Activated CD8-positive, alpha-beta T cell treated with anti-CD3 and anti-CD28 coated beads, Interleukin-2, amount 10 ng/mL, durations not matched to agents 7 days and 5 days (primary cell): ENCODE measurements around the gene ZNF333. TPM values are rescaled to one million over a fixed set of nuclear protein-coding genes. Genes with fewer than 3 reads are reported as not detected.

Experiments
- ATAC-seq: fragments of 150-1000 bp; cut with Tn5 transposase; one replicate; pipeline ENCODE4 v1.10.0; 2021; ENCODE audit warnings: moderate library complexity
- CTCF ChIA-PET: fragments of 350-600 bp; sonication (Branson Sonifier 250); formaldehyde crosslinking; loops from one replicate; lab custom pipeline; 2021; ENCODE audit warnings: antibody characterized with exemption; lab: Charles Lee
- POLR2A ChIA-PET: fragments of 350-600 bp; sonication (Branson Sonifier 250); formaldehyde crosslinking; loops from one replicate; lab custom pipeline; 2021; ENCODE audit warnings: antibody characterized with exemption; lab: Charles Lee
- DNase-seq: peaks from one replicate; pipeline ENCODE4 v3.0.0-alpha.2; 2020
- H3K27ac Mint-ChIP-seq: one replicate; pipeline ENCODE4 v1.8.0; 2021; ENCODE audit warnings: mild to moderate bottlenecking, mixed read lengths
- H3K27me3 Mint-ChIP-seq: one replicate; pipeline ENCODE4 v1.8.0; 2021; ENCODE audit warnings: low read depth, mixed read lengths
- H3K36me3 Mint-ChIP-seq: one replicate; pipeline ENCODE4 v1.8.0; 2021; ENCODE audit warnings: low read depth, mixed read lengths
- H3K4me1 Mint-ChIP-seq: one replicate; pipeline ENCODE4 v1.8.0; 2021; ENCODE audit warnings: low read depth, mixed read lengths
- H3K4me3 Mint-ChIP-seq: one replicate; pipeline ENCODE4 v1.8.0; 2021; ENCODE audit warnings: mild to moderate bottlenecking, mixed read lengths
- H3K9me3 Mint-ChIP-seq: one replicate; pipeline ENCODE4 v1.8.0; 2022; ENCODE audit warnings: mixed read lengths; ENCODE audit not compliant: insufficient read depth
- total RNA-seq, 2 experiments: library from RNA; stranded (reverse); gene quantifications; one replicate each; pipeline ENCODE4 v1.2.3, GENCODE V29; 2021

Gene ZNF333
- total RNA-seq, 2 experiments from 2014 or later: 7.3 TPM

DNA sequence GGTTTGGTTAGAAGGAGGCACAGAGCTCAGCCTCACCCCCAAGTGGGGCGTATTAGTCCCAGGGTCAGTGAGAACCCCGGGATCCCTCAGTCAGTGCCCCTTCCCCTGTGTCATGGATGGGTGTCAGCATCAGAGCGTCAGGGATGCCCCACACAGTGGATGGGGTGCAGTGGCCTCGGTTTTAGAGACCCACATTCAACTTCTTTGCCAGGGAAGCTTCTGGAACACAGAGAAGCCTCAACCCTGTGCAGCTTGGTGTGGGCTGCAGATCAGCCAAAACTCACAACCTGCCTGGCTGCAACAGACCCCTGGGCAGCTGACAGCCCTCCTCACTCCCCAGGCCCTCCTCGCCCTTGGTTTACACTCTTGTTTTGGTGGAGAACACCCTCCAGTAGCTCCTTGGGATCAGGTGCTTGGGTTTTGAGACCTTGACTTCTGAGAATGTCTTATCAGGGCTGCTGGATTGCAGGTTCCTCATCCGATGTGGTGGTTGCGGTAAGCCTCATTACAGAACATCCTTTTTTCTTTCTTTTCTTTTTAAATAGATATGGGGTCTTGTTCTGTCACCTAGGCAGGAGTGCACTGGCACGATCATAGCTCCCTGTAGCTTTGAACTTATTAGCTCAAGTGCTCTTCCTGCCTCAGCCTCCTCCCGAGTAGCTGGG lies 11.0 kb downstream of the ZNF333 start:
- Mint-ChIP-seq H3K27me3 (no peaks in the 10 kb centered on the region), H3K4me3 (no peak overlapping the region), H3K36me3 (peaks cover 47% of the 10 kb centered on the region), H3K9me3 (no peaks in the 10 kb centered on the region), H3K4me1 (no peaks in the 10 kb centered on the region), H3K27ac (no peak overlapping the region)
- ChIA-PET CTCF (interaction anchor here (1.4 to 1.6 kb wide), 3 partner anchors 10 to 126 kb away, joined by 3 to 5 read pairs (median 5); partner anchors contain the start of gene ZNF333), POLR2A (no interaction called here)
- ATAC-seq: no peak
- no peak for DNase-seq

DNA sequence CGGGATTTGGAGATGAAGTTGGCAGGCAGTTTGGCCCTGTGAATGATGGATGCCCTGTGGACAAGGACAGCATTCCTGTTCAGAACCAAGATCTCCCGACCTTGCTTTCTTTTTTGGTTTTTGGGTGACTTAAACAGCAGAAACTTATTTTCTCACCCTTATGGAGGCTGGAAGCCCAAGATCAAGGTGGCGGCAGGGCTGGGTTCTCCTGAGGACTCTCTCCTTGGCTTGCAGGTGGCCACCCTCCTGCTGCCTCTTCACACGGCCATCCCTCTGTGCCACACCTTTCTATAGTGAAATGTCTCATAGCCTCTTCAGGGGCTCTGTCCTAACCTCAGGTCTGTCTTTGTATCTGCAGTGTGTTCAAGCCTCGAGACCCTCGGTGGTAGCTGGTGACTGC lies 14.0 kb downstream of the ZNF333 start:
- H3K4me1 Mint-ChIP-seq: no peaks in the 10 kb centered on the region
- ChIA-PET POLR2A (no interaction called here), CTCF (no interaction called here)
- no peak for DNase-seq
- H3K9me3 Mint-ChIP-seq: no peaks in the 10 kb centered on the region
- H3K27ac Mint-ChIP-seq: no peak overlapping the region
- H3K4me3 Mint-ChIP-seq: no peak overlapping the region
- H3K27me3 Mint-ChIP-seq: no peaks in the 10 kb centered on the region
- H3K36me3 Mint-ChIP-seq: peaks cover 52% of the 10 kb centered on the region
- no peak for ATAC-seq

DNA sequence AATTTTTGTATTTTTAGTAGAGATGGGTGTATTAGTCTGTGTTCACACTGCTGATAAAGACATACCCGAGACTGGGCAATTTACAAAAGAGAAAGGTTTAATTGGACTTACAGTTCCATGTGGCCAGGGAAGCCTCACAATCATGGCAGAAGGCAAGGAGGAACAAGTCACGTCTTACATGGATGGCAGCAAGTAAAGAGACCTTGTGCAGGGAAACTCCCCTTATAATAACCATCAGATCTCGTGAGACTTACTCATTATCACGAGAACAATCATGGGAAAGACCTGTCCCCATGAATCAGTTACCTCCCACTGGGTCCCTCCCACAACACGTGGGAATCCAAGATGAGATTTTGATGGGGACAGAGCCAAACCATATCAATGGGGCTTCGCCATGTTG lies 14.6 kb downstream of the ZNF333 start:
- H3K4me1 Mint-ChIP-seq: no peaks in the 10 kb centered on the region
- no peak for ATAC-seq
- H3K9me3 Mint-ChIP-seq: peaks cover 2% of the 10 kb centered on the region
- no peaks in the 10 kb centered on the region for H3K27me3 Mint-ChIP-seq
- DNase-seq: no peak
- H3K27ac Mint-ChIP-seq: no peak overlapping the region
- ChIA-PET POLR2A (no interaction called here), CTCF (no interaction called here)
- peaks cover 54% of the 10 kb centered on the region for H3K36me3 Mint-ChIP-seq
- no peak overlapping the region for H3K4me3 Mint-ChIP-seq

GRCh38 chr19:14715841-14716240 lies 26.0 kb downstream of the ZNF333 start:
- H3K4me1 Mint-ChIP-seq: no peaks in the 10 kb centered on the region
- DNase-seq: no peak
- H3K27ac Mint-ChIP-seq: no peak overlapping the region
- H3K4me3 Mint-ChIP-seq: no peak overlapping the region
- no peaks in the 10 kb centered on the region for H3K27me3 Mint-ChIP-seq
- peaks cover 69% of the 10 kb centered on the region for H3K36me3 Mint-ChIP-seq
- ATAC-seq: no peak
- CTCF ChIA-PET: no interaction called here
- peaks cover 29% of the 10 kb centered on the region for H3K9me3 Mint-ChIP-seq
- POLR2A ChIA-PET: no interaction called here

- ChIA-PET CTCF (no interaction called here), POLR2A (no interaction called here)
- H3K27ac Mint-ChIP-seq: no peak overlapping the region
- peaks cover 47% of the 10 kb centered on the region for H3K9me3 Mint-ChIP-seq
- H3K36me3 Mint-ChIP-seq: peaks cover 68% of the 10 kb centered on the region
- ATAC-seq (no peak), DNase-seq (no peak)
- no peak overlapping the region for H3K4me3 Mint-ChIP-seq
- no peaks in the 10 kb centered on the region for H3K4me1 Mint-ChIP-seq
- no peaks in the 10 kb centered on the region for H3K27me3 Mint-ChIP-seq
These were observed 28.8 kb downstream of the ZNF333 start for GRCh38 chr19:14718522-14719116.

DNA sequence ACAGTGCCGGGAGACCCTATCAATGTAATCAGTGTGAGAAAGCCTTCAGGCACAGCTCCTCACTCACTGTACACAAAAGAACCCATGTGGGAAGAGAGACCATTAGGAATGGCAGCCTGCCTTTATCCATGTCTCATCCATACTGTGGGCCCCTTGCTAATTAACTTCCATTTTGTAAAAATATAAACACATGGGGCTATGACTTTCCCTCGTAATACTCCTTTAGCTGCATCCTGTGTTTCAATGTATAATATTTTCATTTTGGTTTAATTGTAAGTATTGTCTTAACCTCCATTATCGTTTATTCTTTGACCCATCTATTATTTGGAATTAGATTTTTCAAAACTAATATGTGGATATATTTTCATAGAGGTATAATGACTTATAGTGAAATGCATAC lies 29.3 kb downstream of the ZNF333 start:
- ChIA-PET POLR2A (no interaction called here), CTCF (no interaction called here)
- no peaks in the 10 kb centered on the region for H3K4me1 Mint-ChIP-seq
- no peak for DNase-seq
- no peak overlapping the region for H3K4me3 Mint-ChIP-seq
- no peak for ATAC-seq
- H3K27me3 Mint-ChIP-seq: no peaks in the 10 kb centered on the region
- H3K9me3 Mint-ChIP-seq: peaks cover 47% of the 10 kb centered on the region
- peaks cover 63% of the 10 kb centered on the region for H3K36me3 Mint-ChIP-seq
- H3K27ac Mint-ChIP-seq: no peak overlapping the region

DNA sequence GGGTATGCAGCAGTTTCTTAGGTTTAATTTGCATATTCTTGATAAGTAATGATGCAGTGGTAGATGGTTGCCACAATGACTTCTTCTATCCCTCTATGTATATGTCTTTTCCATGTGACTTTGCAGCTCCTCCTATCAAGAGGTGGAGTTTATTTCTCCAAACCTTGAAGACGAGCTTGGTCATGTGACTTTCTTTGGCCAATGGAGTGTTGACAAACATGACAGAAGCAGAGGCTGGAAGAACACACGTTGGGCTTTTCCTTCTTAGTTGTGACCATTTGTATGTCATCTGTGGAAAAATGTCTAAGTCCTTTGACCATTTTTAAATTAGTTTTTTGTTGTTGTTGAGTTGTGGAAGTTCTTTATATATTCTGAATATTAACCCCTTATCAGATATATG lies 32.3 kb downstream of the ZNF333 start:
- Mint-ChIP-seq H3K4me3 (no peak overlapping the region), H3K9me3 (peaks cover 46% of the 10 kb centered on the region), H3K27me3 (no peaks in the 10 kb centered on the region), H3K4me1 (no peaks in the 10 kb centered on the region), H3K36me3 (peaks cover 35% of the 10 kb centered on the region), H3K27ac (no peak overlapping the region)
- DNase-seq (no peak), ATAC-seq (no peak)
- ChIA-PET CTCF (interaction anchor here (0.7 kb wide), 1 partner anchor 354 kb away, joined by 3 read pairs; no protein-coding TSS in a partner anchor), POLR2A (no interaction called here)

DNA sequence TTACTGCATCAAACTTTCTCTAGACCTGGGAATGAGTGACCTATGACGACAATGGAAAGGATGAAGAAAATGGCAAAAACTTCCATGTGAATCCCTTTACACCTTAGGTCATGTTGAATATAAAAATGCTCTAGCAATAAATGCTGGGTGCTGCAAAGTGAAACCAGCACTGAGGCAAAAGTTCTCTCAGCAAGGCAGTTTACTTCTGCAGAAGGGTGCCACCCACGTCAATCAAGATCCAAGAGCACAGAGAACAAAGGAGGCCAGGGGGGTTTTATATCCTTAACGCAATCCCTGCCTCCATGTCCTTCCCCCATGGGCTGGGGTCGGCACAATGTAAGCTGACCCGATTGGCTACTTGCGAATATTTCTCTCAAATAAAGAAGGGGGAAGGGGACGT lies 38.7 kb downstream of the ZNF333 start:
- no peaks in the 10 kb centered on the region for H3K27me3 Mint-ChIP-seq
- ChIA-PET CTCF (no interaction called here), POLR2A (no interaction called here)
- ATAC-seq (no peak), DNase-seq (no peak)
- H3K36me3 Mint-ChIP-seq: no peaks in the 10 kb centered on the region
- peaks cover 14% of the 10 kb centered on the region for H3K9me3 Mint-ChIP-seq
- no peak overlapping the region for H3K4me3 Mint-ChIP-seq
- H3K27ac Mint-ChIP-seq: no peak overlapping the region
- H3K4me1 Mint-ChIP-seq: no peaks in the 10 kb centered on the region

- DNase-seq (no peak), ATAC-seq (no peak)
- Mint-ChIP-seq H3K36me3 (no peaks in the 10 kb centered on the region), H3K27ac (no peak overlapping the region), H3K9me3 (peaks cover 13% of the 10 kb centered on the region), H3K4me1 (no peaks in the 10 kb centered on the region), H3K27me3 (no peaks in the 10 kb centered on the region), H3K4me3 (no peak overlapping the region)
- ChIA-PET CTCF (interaction anchor here (0.7 kb wide), 1 partner anchor 157 kb away, joined by 3 read pairs; no protein-coding TSS in a partner anchor), POLR2A (no interaction called here)
These were observed 41.4 kb downstream of the ZNF333 start for GRCh38 chr19:14731200-14731599.

- no peak for DNase-seq
- Mint-ChIP-seq H3K36me3 (no peaks in the 10 kb centered on the region), H3K9me3 (peaks cover 9% of the 10 kb centered on the region), H3K27ac (no peak overlapping the region), H3K4me1 (no peaks in the 10 kb centered on the region), H3K27me3 (no peaks in the 10 kb centered on the region), H3K4me3 (no peak overlapping the region)
- CTCF ChIA-PET: interaction anchor here (1.0 kb wide), 1 partner anchor 44 kb away, joined by 3 read pairs; no protein-coding TSS in a partner anchor
- POLR2A ChIA-PET: no interaction called here
- no peak for ATAC-seq
These were observed 42.7 kb downstream of the ZNF333 start for GRCh38 chr19:14732510-14732909.

DNA sequence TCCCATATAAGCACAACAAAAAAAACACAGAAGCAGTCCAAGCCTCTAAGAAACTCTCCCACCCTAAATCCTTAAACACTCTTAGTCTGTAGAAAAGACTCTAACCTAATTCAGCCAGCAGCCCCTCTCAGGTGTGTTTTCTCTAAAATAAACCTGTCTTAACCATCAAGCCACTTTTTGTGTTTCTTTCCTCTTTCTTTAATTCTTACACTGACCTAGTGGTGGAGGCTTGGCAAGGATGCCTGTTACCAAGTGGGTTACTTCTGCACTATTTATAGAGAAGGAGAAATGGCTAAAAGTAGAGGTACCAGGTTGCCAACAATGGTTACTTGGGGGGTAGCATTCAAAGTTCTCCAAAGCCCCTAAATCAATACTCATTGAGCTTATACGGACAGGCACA lies 43.7 kb downstream of the ZNF333 start:
- Mint-ChIP-seq H3K4me3 (no peak overlapping the region), H3K27ac (no peak overlapping the region), H3K4me1 (no peaks in the 10 kb centered on the region), H3K36me3 (no peaks in the 10 kb centered on the region), H3K9me3 (peaks cover 4% of the 10 kb centered on the region), H3K27me3 (no peaks in the 10 kb centered on the region)
- ATAC-seq (no peak), DNase-seq (no peak)
- ChIA-PET CTCF (interaction anchor here (1.0 kb wide), 1 partner anchor 43 kb away, joined by 3 read pairs; no protein-coding TSS in a partner anchor), POLR2A (no interaction called here)

GRCh38 chr19:14735915-14736314 lies 46.1 kb downstream of the ZNF333 start:
- Mint-ChIP-seq H3K27me3 (no peaks in the 10 kb centered on the region), H3K36me3 (no peaks in the 10 kb centered on the region), H3K4me3 (no peak overlapping the region), H3K4me1 (no peaks in the 10 kb centered on the region), H3K9me3 (no peaks in the 10 kb centered on the region), H3K27ac (no peak overlapping the region)
- no peak for ATAC-seq
- CTCF ChIA-PET: no interaction called here
- no peak for DNase-seq
- POLR2A ChIA-PET: no interaction called here
